ENCODE data around the gene S100A10. TPM values are rescaled to one million over a fixed set of nuclear protein-coding genes. Genes with fewer than 3 reads are reported as not detected.

S100A10 gene
- total RNA-seq, 1 donor from 2014 or later = 245 TPM

DNA sequence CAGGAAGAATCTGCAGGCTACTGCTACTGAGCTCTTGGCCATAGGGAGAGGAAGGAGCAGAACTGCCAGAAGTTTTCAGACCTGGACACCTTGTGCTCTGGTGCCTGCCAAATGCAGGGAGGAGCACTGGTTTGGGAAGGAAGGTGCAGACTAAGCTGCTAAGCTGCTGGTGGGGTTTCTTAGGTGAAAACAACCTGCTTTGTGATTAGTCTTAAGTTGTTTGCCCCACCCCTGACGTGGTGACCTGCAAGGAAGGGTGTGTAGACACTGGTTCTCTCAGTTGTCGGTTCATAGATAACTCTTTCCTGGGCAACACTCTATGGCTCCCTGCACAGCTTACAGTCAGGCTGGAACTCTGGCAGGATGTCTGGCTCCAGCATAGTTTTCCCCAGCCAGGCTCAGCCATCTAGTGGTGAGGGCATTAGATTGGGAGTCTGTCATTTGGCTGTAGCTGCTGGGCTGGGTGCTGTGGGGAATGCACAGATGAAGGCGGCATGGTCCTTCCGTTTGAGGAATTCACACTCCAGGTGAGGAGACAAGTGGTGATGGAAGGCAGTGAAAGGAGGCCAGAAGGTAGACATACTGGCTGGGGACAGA lies 10.3 kb upstream of the S100A10 start:
- no peaks in the 10 kb centered on the region for H3K36me3 Mint-ChIP-seq (ENCODE audit: unreplicated experiment)
- no peak overlapping the region for H3K27ac Mint-ChIP-seq (ENCODE audit: unreplicated experiment)
- H3K4me1 Mint-ChIP-seq (ENCODE audit: low read depth, unreplicated experiment) = peaks cover 4% of the 10 kb centered on the region
- peaks cover 7% of the 10 kb centered on the region for H3K27me3 Mint-ChIP-seq (ENCODE audit: unreplicated experiment)
- peaks cover 7% of the 10 kb centered on the region for H3K9me3 Mint-ChIP-seq (ENCODE audit: unreplicated experiment)
- TF ChIP-seq, protein P1, sequence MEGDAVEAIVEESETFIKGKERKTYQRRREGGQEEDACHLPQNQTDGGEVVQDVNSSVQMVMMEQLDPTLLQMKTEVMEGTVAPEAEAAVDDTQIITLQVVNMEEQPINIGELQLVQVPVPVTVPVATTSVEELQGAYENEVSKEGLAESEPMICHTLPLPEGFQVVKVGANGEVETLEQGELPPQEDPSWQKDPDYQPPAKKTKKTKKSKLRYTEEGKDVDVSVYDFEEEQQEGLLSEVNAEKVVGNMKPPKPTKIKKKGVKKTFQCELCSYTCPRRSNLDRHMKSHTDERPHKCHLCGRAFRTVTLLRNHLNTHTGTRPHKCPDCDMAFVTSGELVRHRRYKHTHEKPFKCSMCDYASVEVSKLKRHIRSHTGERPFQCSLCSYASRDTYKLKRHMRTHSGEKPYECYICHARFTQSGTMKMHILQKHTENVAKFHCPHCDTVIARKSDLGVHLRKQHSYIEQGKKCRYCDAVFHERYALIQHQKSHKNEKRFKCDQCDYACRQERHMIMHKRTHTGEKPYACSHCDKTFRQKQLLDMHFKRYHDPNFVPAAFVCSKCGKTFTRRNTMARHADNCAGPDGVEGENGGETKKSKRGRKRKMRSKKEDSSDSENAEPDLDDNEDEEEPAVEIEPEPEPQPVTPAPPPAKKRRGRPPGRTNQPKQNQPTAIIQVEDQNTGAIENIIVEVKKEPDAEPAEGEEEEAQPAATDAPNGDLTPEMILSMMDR (IDR thresholded peaks at IDR 0.05; ENCODE audit: partially characterized antibody, unreplicated experiment) = no peak
- DNase-seq = no peak
- no peak overlapping the region for H3K4me3 Mint-ChIP-seq (ENCODE audit: unreplicated experiment)

DNA sequence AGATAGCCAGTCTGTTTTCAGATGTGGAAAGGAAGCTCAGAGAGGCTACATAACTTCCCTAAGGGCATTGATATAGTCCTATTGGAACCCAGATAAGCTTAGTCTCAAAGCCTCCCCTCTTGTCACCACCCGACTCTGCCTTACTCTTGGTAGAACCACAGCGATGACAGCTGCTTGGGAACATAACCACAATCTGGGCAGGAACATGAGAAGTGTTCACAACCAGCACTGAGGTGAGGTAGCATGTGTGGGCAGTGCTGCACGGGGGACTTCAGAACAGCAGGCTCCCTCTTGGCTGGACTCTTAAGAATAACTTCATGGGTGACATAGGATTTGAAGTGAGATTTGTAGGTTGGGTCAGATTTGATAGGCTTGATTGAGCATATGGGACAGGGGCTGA lies 9.3 kb upstream of the S100A10 start:
- no peak for DNase-seq
- peaks cover 7% of the 10 kb centered on the region for H3K9me3 Mint-ChIP-seq (ENCODE audit: unreplicated experiment)
- no peak overlapping the region for H3K4me3 Mint-ChIP-seq (ENCODE audit: unreplicated experiment)
- H3K4me1 Mint-ChIP-seq (ENCODE audit: low read depth, unreplicated experiment) = peaks cover 4% of the 10 kb centered on the region
- H3K27ac Mint-ChIP-seq (ENCODE audit: unreplicated experiment) = peak overlapping the region; percentile 43
- TF ChIP-seq, protein P1 (IDR thresholded peaks at IDR 0.05; ENCODE audit: partially characterized antibody, unreplicated experiment) = no peak
- H3K27me3 Mint-ChIP-seq (ENCODE audit: unreplicated experiment) = peaks cover 7% of the 10 kb centered on the region
- no peaks in the 10 kb centered on the region for H3K36me3 Mint-ChIP-seq (ENCODE audit: unreplicated experiment)

DNA sequence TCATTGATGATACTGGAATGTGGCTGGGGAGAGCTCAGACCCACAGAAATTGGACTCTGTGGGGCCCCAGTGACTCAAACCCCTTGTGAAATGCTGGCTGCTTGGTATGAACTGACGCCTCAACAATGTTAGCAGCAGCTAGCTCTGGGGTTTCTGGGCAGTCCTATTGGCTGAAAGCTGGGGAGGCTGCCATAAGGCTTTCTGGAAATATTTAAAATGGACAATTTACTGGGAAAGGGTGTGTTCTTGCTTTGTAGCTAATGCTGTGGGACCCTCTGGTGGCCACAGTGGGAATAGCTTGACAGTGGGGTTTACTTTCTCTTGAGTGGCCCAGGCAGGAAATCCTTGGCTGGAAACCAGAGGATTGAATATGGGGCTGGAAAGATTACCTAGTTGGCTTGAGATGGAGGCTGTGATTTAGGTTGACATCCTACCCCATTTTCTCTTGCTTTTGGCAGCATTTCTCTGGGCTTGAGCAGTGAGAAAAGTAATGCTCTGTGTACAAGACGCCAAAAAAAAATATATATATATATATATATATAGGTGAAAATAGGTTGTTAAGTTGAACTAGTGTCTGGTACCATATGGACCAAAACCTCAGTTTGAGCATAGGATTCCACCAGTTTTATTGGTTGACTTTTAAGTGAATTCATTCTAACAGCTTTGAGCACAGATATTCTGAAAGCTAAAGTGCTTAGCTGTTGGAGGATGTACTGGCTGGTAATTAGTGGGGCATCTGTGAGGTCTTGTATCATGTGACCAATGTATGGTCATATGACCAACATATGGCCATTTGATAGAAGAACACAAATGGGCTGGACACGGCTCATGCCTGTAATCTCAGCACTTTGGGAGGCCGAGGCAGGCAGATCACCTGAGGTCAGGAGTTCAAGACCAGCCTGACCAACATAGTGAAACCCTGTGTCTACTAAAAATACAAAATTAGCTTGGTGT lies 8.2 kb upstream of the S100A10 start:
- Mint-ChIP-seq H3K27me3 (ENCODE audit: unreplicated experiment) (peaks cover 7% of the 10 kb centered on the region), H3K9me3 (ENCODE audit: unreplicated experiment) (peaks cover 7% of the 10 kb centered on the region), H3K4me1 (ENCODE audit: low read depth, unreplicated experiment) (peaks cover 4% of the 10 kb centered on the region), H3K36me3 (ENCODE audit: unreplicated experiment) (no peaks in the 10 kb centered on the region), H3K4me3 (ENCODE audit: unreplicated experiment) (no peak overlapping the region), H3K27ac (ENCODE audit: unreplicated experiment) (peak overlapping the region; percentile 55)
- TF ChIP-seq, protein P1 (IDR thresholded peaks at IDR 0.05; ENCODE audit: partially characterized antibody, unreplicated experiment) = peak; percentile 95
- peak; percentile 92 for DNase-seq

DNA sequence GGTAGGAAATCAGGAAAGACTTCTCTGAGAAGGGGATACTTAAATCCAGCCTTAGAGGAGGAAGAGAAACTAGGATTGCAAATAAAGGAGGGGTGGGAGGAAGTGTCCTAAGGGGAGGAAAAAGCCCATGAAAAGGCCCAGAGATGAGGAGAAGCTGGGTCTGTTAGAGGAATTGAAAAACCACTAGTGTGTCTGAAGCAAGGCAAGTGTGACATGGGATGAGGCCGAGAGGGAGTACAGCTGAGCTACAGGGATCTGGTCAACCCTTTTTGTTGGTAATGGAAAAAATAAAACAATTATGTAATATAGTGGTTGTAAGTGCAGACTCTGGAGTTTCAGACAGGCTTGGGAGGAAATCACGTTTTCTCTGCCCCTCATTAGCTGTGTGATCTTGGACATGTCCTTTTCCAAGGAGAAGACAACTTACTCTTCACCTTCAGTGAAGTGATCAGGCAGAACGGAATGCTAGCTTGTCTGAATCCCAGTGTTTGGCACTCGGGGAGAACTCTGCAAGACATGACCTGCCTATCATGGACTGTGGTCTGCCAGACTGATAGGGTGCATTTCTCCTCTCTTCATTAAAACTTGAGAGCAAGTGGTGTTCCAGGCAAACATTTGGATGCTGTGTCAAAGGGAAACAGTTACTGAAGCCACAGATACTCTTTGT lies 7.4 kb upstream of the S100A10 start:
- DNase-seq = no peak
- Mint-ChIP-seq H3K4me1 (ENCODE audit: low read depth, unreplicated experiment) (peaks cover 4% of the 10 kb centered on the region), H3K27ac (ENCODE audit: unreplicated experiment) (no peak overlapping the region), H3K9me3 (ENCODE audit: unreplicated experiment) (peaks cover 7% of the 10 kb centered on the region), H3K27me3 (ENCODE audit: unreplicated experiment) (peaks cover 7% of the 10 kb centered on the region), H3K36me3 (ENCODE audit: unreplicated experiment) (no peaks in the 10 kb centered on the region), H3K4me3 (ENCODE audit: unreplicated experiment) (no peak overlapping the region)
- TF ChIP-seq, protein P1 (IDR thresholded peaks at IDR 0.05; ENCODE audit: partially characterized antibody, unreplicated experiment) = no peak
